CD4-positive, alpha-beta T cell treated with Interleukin-17A for 1 hour (primary cell): ENCODE data around the gene SORCS1.

ENCODE experiments used
- DNase-seq: peaks from one replicate; pipeline ENCODE4 v3.0.0-alpha.2; 2020

The SORCS1 gene

DNA sequence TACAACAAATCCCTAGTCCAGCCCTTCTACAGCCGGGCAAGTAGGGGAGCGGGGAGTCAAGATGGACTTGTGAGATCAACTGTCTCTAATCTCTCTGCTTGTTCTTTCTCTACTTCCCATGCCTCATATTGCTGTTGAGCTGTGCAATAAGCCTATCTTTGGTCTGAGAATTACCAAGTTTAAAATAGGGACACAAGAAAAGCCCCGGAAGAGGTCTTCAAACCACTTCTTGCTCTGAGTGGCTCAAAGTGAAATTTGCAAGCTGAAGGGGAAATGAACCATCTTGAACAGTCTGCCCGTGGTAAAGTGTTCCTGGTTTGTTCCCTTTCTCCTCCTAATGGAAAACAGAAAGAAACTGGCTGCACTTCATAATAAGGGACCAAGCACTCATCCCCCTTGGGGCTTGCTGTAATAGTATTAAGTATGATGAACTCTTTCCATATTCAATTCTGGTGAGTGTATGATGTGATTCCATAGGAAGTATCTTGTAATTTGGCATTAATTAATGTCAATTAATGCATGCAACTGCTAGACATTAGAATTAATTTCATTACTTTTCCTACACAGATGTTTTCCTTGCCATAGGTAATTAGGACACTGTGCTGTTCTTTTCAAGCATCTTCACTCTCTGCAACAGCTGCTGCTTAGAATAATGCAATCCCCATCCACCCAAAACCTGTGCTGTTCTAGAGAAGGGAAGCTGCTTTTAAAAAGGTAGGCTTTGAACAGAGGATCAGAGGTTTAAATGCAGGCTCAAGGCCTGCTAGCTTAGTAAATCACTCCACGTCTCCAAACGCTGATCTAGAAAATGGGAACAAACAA lies 449.6 kb downstream of the SORCS1 start:
- DNase-seq = no peak

DNA sequence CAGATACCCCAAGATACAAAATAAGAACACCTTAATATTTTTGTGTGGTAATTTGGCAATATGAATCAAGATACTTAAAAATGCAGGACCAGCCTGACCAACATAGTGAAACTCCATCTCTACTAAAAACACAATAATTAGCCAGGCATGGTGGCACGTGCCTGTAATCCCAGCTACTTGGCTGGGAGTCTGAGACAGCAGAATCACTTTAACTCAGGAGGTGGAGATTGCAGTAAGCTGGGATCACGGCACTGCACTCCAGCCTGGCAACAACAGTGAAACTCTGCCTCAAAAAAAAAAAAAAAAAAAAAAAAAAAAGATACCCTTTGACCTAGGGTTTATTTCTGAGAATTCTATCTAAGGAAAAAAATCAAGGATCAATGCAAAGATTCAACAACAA lies 450.7 kb downstream of the SORCS1 start:
- no peak for DNase-seq

DNA sequence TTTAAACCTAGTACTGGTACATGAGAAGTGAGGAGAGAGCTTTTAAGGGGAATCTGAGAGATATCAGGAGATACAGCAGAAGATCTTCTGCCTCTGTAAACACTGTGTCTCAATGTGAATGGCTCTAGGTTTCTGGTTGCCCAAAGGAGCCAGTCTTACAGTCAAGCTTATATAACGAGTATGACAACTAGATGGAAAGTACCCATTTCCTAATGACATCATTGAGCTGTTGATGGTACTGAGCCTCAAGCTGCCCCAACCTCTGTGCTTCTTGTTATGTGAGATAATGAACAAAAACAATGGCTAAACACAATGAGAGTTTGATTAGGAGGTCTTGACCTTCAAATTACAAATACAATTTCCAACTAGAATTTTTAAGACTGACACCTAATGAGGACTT lies 451.5 kb downstream of the SORCS1 start:
- no peak for DNase-seq

- DNase-seq = peak; percentile 4
Measured at GRCh38 chr10:106711313-106711906, 453.1 kb downstream of the SORCS1 start.

DNA sequence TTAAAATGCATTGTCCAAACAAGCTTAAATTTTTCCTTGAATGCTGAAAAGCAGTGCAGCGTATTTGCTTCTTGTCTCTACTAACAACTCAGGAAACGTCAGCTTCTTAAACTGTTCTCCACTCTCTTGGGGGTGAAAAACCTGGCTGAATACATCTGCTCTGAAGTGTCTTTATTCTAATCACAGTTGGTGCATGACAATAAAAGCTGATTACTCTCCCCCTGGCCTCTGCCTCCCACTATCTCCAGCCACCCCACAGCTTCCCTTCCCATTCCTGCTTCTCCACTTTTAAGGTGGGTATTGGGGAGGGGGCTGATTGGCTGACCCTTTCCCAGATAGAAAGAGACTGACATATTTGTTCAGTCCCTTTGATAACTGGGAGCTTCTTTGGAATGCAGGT lies 456.0 kb downstream of the SORCS1 start:
- no peak for DNase-seq

- no peak for DNase-seq
Measured at GRCh38 chr10:106707657-106708056, 456.8 kb downstream of the SORCS1 start.

DNA sequence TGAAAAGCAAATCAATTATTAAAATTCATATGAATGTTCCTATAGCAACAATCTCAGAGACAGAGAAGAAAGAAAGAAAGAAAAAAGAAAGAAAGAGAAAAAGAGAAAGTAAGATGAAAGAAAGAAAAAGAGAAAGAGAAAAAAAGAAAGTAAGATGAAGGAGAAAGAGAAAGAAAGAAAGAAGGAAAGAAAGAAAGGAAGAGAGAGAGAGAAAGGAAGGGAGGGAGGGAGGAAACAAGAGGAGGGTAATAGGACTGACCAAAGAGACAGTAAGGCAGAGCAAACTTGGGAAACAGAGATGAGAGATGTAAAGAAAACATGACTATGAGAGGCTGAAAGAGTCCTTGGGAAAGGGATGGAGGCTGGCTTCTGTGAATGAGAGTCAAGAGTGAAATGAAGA lies 458.4 kb downstream of the SORCS1 start:
- no peak for DNase-seq

- DNase-seq = peak; percentile 9
Measured at GRCh38 chr10:106705681-106706100, 458.8 kb downstream of the SORCS1 start.

- no peak for DNase-seq
Measured at GRCh38 chr10:106696239-106696638, 468.3 kb downstream of the SORCS1 start.

GRCh38 chr10:106694696-106695095 lies 469.8 kb downstream of the SORCS1 start:
- DNase-seq = no peak

GRCh38 chr10:106682175-106682574 lies 482.3 kb downstream of the SORCS1 start:
- DNase-seq = no peak

GRCh38 chr10:106680061-106680460 lies 484.4 kb downstream of the SORCS1 start:
- no peak for DNase-seq

GRCh38 chr10:106679314-106679713 lies 485.2 kb downstream of the SORCS1 start:
- no peak for DNase-seq

- DNase-seq = no peak
Measured at GRCh38 chr10:106672517-106673175, 491.9 kb downstream of the SORCS1 start.

GRCh38 chr10:106661767-106662140 lies 502.8 kb downstream of the SORCS1 start:
- no peak for DNase-seq

- no peak for DNase-seq
Measured at GRCh38 chr10:106661133-106661766, 503.3 kb downstream of the SORCS1 start.

- no peak for DNase-seq
Measured at GRCh38 chr10:106660550-106660949, 504.0 kb downstream of the SORCS1 start.

- DNase-seq = no peak
Measured at GRCh38 chr10:106655636-106656035, 508.9 kb downstream of the SORCS1 start.

- DNase-seq = no peak
Measured at GRCh38 chr10:106655165-106655564, 509.3 kb downstream of the SORCS1 start.

DNA sequence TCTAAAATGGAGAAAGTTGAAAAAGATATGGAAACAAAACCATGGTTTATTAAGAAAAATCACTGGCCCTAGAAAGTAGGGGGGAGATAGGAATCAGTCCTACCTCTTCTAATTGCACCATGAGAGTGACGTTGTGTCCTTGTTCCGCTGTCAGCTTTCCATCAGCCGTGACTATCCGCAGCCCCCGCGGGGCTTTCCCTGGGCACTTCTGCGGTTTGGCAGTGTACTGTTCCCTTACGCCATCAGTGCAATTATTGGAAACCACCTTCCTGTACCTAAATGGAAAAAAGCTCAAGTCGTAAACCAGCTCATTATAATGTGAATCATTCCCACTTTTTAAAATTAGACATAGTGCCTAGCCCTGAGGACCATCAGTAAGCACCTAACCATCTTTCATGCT lies 512.2 kb downstream of the SORCS1 start:
- no peak for DNase-seq

- DNase-seq = no peak
Measured at GRCh38 chr10:106648534-106649481, 515.7 kb downstream of the SORCS1 start.

DNA sequence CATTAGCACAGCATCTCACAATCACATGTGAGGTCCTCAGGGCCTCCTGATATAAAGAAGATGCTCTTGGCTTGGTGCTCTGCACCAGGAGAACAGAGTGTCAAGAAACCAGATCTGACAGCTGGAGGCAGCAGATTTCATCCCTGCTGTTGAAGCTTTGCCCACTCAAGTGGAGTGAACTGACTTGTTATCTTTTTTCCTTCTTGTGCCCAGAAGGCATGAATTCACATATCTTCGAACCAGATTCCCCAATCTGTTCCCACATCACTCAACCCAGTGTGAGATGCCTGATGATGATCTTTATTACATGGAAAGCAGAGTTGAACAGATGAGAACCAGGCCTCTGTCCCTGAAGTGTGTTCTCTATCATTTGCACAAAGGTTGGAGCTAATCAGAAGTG lies 521.0 kb downstream of the SORCS1 start:
- DNase-seq = no peak
